ENCODE measurements around the gene KIF19. TPM values are rescaled to one million over a fixed set of nuclear protein-coding genes. Genes with fewer than 3 reads are reported as not detected.

KIF19 gene
- total RNA-seq, 1 donor from 2014 or later: not detected

- no peak for TF ChIP-seq CTCF (IDR thresholded peaks at IDR 0.05)
- DNase-seq (ENCODE audit: extremely low spot score, unreplicated experiment): no peak
- Mint-ChIP-seq H3K36me3 (ENCODE audit: unreplicated experiment) (no peaks in the 10 kb centered on the region), H3K4me3 (ENCODE audit: unreplicated experiment) (peak overlapping the region; percentile 18), H3K9me3 (ENCODE audit: unreplicated experiment) (no peaks in the 10 kb centered on the region), H3K27ac (ENCODE audit: unreplicated experiment) (no peak overlapping the region), H3K27me3 (ENCODE audit: unreplicated experiment) (peaks cover 43% of the 10 kb centered on the region), H3K4me1 (ENCODE audit: unreplicated experiment) (peaks cover 2% of the 10 kb centered on the region)
Observed at GRCh38 chr17:74325376-74325742, 667 bp upstream of the KIF19 start.

GRCh38 chr17:74326506-74326905, 480 bp downstream of the KIF19 start:
- H3K4me1 Mint-ChIP-seq (ENCODE audit: unreplicated experiment): peaks cover 2% of the 10 kb centered on the region
- TF ChIP-seq CTCF (IDR thresholded peaks at IDR 0.05): no peak
- H3K36me3 Mint-ChIP-seq (ENCODE audit: unreplicated experiment): no peaks in the 10 kb centered on the region
- no peaks in the 10 kb centered on the region for H3K9me3 Mint-ChIP-seq (ENCODE audit: unreplicated experiment)
- DNase-seq (ENCODE audit: extremely low spot score, unreplicated experiment): no peak
- no peak overlapping the region for H3K27ac Mint-ChIP-seq (ENCODE audit: unreplicated experiment)
- H3K4me3 Mint-ChIP-seq (ENCODE audit: unreplicated experiment): no peak overlapping the region
- H3K27me3 Mint-ChIP-seq (ENCODE audit: unreplicated experiment): peaks cover 53% of the 10 kb centered on the region

GRCh38 chr17:74328487-74328886, 2.5 kb downstream of the KIF19 start:
- no peak for DNase-seq (ENCODE audit: extremely low spot score, unreplicated experiment)
- TF ChIP-seq CTCF (IDR thresholded peaks at IDR 0.05): no peak
- no peaks in the 10 kb centered on the region for H3K36me3 Mint-ChIP-seq (ENCODE audit: unreplicated experiment)
- H3K27ac Mint-ChIP-seq (ENCODE audit: unreplicated experiment): no peak overlapping the region
- H3K4me1 Mint-ChIP-seq (ENCODE audit: unreplicated experiment): peaks cover 2% of the 10 kb centered on the region
- no peaks in the 10 kb centered on the region for H3K9me3 Mint-ChIP-seq (ENCODE audit: unreplicated experiment)
- peaks cover 43% of the 10 kb centered on the region for H3K27me3 Mint-ChIP-seq (ENCODE audit: unreplicated experiment)
- no peak overlapping the region for H3K4me3 Mint-ChIP-seq (ENCODE audit: unreplicated experiment)

GRCh38 chr17:74329378-74329777, 3.4 kb downstream of the KIF19 start:
- TF ChIP-seq CTCF (IDR thresholded peaks at IDR 0.05): no peak
- Mint-ChIP-seq H3K27ac (ENCODE audit: unreplicated experiment) (no peak overlapping the region), H3K27me3 (ENCODE audit: unreplicated experiment) (peaks cover 40% of the 10 kb centered on the region), H3K36me3 (ENCODE audit: unreplicated experiment) (no peaks in the 10 kb centered on the region), H3K4me3 (ENCODE audit: unreplicated experiment) (no peak overlapping the region), H3K4me1 (ENCODE audit: unreplicated experiment) (peaks cover 2% of the 10 kb centered on the region), H3K9me3 (ENCODE audit: unreplicated experiment) (no peaks in the 10 kb centered on the region)
- no peak for DNase-seq (ENCODE audit: extremely low spot score, unreplicated experiment)

- H3K27me3 Mint-ChIP-seq (ENCODE audit: unreplicated experiment): peaks cover 29% of the 10 kb centered on the region
- no peak for DNase-seq (ENCODE audit: extremely low spot score, unreplicated experiment)
- no peaks in the 10 kb centered on the region for H3K9me3 Mint-ChIP-seq (ENCODE audit: unreplicated experiment)
- TF ChIP-seq CTCF (IDR thresholded peaks at IDR 0.05): no peak
- no peak overlapping the region for H3K27ac Mint-ChIP-seq (ENCODE audit: unreplicated experiment)
- H3K4me3 Mint-ChIP-seq (ENCODE audit: unreplicated experiment): no peak overlapping the region
- peaks cover under 1% of the 10 kb centered on the region for H3K4me1 Mint-ChIP-seq (ENCODE audit: unreplicated experiment)
- H3K36me3 Mint-ChIP-seq (ENCODE audit: unreplicated experiment): no peaks in the 10 kb centered on the region
Observed at GRCh38 chr17:74330446-74330845, 4.4 kb downstream of the KIF19 start.
